GM10266 (cell line): Measurements from ENCODE around the gene RELN.
"Not testable (repeated sequence)": the region's sequence is repeated elsewhere in the genome, so short reads cannot be mapped to it uniquely, and the experiment has no call there.

ENCODE experiments used
- DNase-seq: peaks from one replicate; pipeline ENCODE4 v3.0.0; 2012; ENCODE audit errors: extremely low spot score
- CTCF ChIP-seq: IDR thresholded peaks from 2 replicates; pipeline ENCODE4 v1.5.1; 2012; ENCODE audit warnings: mild to moderate bottlenecking, low read depth; ENCODE audit not compliant: control insufficient read depth, insufficient read depth; ENCODE audit errors: missing control alignments

RELN gene

GRCh38 chr7:103501206-103501605 is 488.3 kb downstream of the RELN start:
- DNase-seq: no peak
- no peak for TF ChIP-seq CTCF

- no peak for TF ChIP-seq CTCF
- no peak for DNase-seq
These were observed 489.5 kb downstream of the RELN start for GRCh38 chr7:103499976-103500375.

GRCh38 chr7:103487419-103487818 is 502.0 kb downstream of the RELN start:
- no peak for TF ChIP-seq CTCF
- DNase-seq: no peak

- not testable (repeated sequence) for DNase-seq
These were observed 502.6 kb downstream of the RELN start for GRCh38 chr7:103486873-103487272.

- no peak for DNase-seq
- no peak for TF ChIP-seq CTCF
These were observed 508.7 kb downstream of the RELN start for GRCh38 chr7:103480771-103481170.

GRCh38 chr7:103474956-103475355 is 514.5 kb downstream of the RELN start:
- TF ChIP-seq CTCF: no peak
- no peak for DNase-seq

- TF ChIP-seq CTCF: no peak
- no peak for DNase-seq
These were observed 520.1 kb downstream of the RELN start for GRCh38 chr7:103469095-103469948.

- no peak for DNase-seq
- no peak for TF ChIP-seq CTCF
These were observed 522.6 kb downstream of the RELN start for GRCh38 chr7:103466814-103467213.
